HG03354 (cell line): ENCODE results near the gene SULT1A3.
"Not testable (repeated sequence)": the region's sequence is repeated elsewhere in the genome, so short reads cannot be mapped to it uniquely, and the experiment has no call there.

Source experiments
- ATAC-seq: cut with Tn5 transposase; IDR thresholded peaks from one replicate; pipeline ENCODE4 v1.9.1; 2021; ENCODE audit warnings: mild to moderate bottlenecking; ENCODE audit not compliant: unreplicated experiment, poor library complexity, severe bottlenecking

Gene SULT1A3

GRCh38 chr16:30199049-30199448 lies at the start of gene SULT1A3:
SULT1A3 (plus strand) TSS chr16:30199255; CDS start chr16:30200729, 1,474 bp downstream.
- ATAC-seq, result not testable (repeated sequence)

GRCh38 chr16:30151091-30151490 lies 48.0 kb upstream of the SULT1A3 start:
- no peak for ATAC-seq

- ATAC-seq, result no peak
Observed at GRCh38 chr16:30152517-30152916, 46.5 kb upstream of the SULT1A3 start.

- ATAC-seq, result no peak
Observed at GRCh38 chr16:30155188-30155587, 43.9 kb upstream of the SULT1A3 start.

GRCh38 chr16:30157214-30157613 lies 41.8 kb upstream of the SULT1A3 start:
- ATAC-seq, result no peak

GRCh38 chr16:30163538-30163937 lies 35.5 kb upstream of the SULT1A3 start:
- no peak for ATAC-seq

GRCh38 chr16:30166202-30166902 lies 32.7 kb upstream of the SULT1A3 start:
- ATAC-seq, result peak; percentile 54

GRCh38 chr16:30168746-30169145 lies 30.3 kb upstream of the SULT1A3 start:
- ATAC-seq, result not testable (repeated sequence)

- ATAC-seq, result not testable (repeated sequence)
Observed at GRCh38 chr16:30169416-30169815, 29.6 kb upstream of the SULT1A3 start.

GRCh38 chr16:30170145-30170544 lies 28.9 kb upstream of the SULT1A3 start:
- not testable (repeated sequence) for ATAC-seq

GRCh38 chr16:30173054-30173453 lies 26.0 kb upstream of the SULT1A3 start:
- no peak for ATAC-seq

- ATAC-seq, result not testable (repeated sequence)
Observed at GRCh38 chr16:30176876-30177275, 22.2 kb upstream of the SULT1A3 start.

GRCh38 chr16:30179195-30179594 lies 19.9 kb upstream of the SULT1A3 start:
- no peak for ATAC-seq

GRCh38 chr16:30179931-30180330 lies 19.1 kb upstream of the SULT1A3 start:
- no peak for ATAC-seq

GRCh38 chr16:30180741-30181140 lies 18.3 kb upstream of the SULT1A3 start:
- ATAC-seq, result no peak

GRCh38 chr16:30183233-30184095 lies 15.6 kb upstream of the SULT1A3 start, which contains the start of gene CORO1A:
CORO1A (plus strand) TSS chr16:30183602; CDS start chr16:30185210, 1,608 bp downstream.
- ATAC-seq, result peak; percentile 65

GRCh38 chr16:30184096-30184890 lies 14.8 kb upstream of the SULT1A3 start:
- peak; percentile 2 for ATAC-seq

- no peak for ATAC-seq
Observed at GRCh38 chr16:30184891-30185682, 14.0 kb upstream of the SULT1A3 start.
